PC-9 (cell line): ENCODE measurements around the gene BAIAP2L1.

Source experiments
- CTCF ChIP-seq: fragments of 200-600 bp; sonication (generic); conservative IDR thresholded peaks from 2 replicates; pipeline ENCODE4 v1.6.1; 2017; ENCODE audit warnings: mixed run types, antibody characterized with exemption, mild to moderate bottlenecking, moderate library complexity
- EZH2 ChIP-seq: fragments of 200-600 bp; sonication (generic); IDR thresholded peaks from 2 replicates; pipeline ENCODE4 v1.8.0; 2017; ENCODE audit warnings: antibody characterized with exemption, low read depth

GRCh38 chr7:98244871-98245270 lies 156.0 kb downstream of the BAIAP2L1 start:
- TF ChIP-seq CTCF (no peak), EZH2 (no peak)
